MM.1S (cell line): Measurements from ENCODE around the gene PTPRN2.

ENCODE experiments used
- DNase-seq: peaks from one replicate; pipeline ENCODE4 v3.0.0-alpha.2; 2015
- H2AFZ ChIP-seq: fragments of 300-600 bp; sonication (generic); 2 replicates; pipeline ENCODE4 v1.6.0; 2016; ENCODE audit warnings: antibody characterized with exemption, low read length
- H3F3A ChIP-seq: fragments of 300-600 bp; sonication (generic); 2 replicates; pipeline ENCODE4 v1.6.1; 2016; ENCODE audit warnings: mild to moderate bottlenecking, antibody characterized with exemption, low read length, moderate library complexity, mixed read lengths; ENCODE audit not compliant: insufficient read depth
- H3K27ac ChIP-seq: fragments of 300-600 bp; sonication (generic); 2 replicates; pipeline ENCODE4 v1.5.1; 2016; ENCODE audit warnings: mild to moderate bottlenecking, low read length
- H3K27me3 ChIP-seq: fragments of 300-600 bp; sonication (generic); replicated peaks from 2 replicates; pipeline ENCODE4 v1.6.0; 2016; ENCODE audit warnings: low read length; ENCODE audit not compliant: insufficient read depth
- H3K36me3 ChIP-seq: fragments of 300-600 bp; sonication (generic); replicated peaks from 2 replicates; pipeline ENCODE4 v1.6.1; 2016; ENCODE audit warnings: mild to moderate bottlenecking, low read length, mixed read lengths; ENCODE audit not compliant: insufficient read depth
- H3K4me1 ChIP-seq: fragments of 300-600 bp; sonication (generic); 2 replicates; pipeline ENCODE4 v1.6.1; 2016; ENCODE audit warnings: low read length, mixed read lengths
- H3K4me2 ChIP-seq: fragments of 300-600 bp; sonication (generic); 2 replicates; pipeline ENCODE4 v1.6.0; 2016; ENCODE audit warnings: low read depth, low read length
- H3K4me3 ChIP-seq: fragments of 300-600 bp; sonication (generic); 2 replicates; pipeline ENCODE4 v1.5.1; 2016; ENCODE audit warnings: low read length, mixed read lengths
- H3K79me2 ChIP-seq: fragments of 300-600 bp; sonication (generic); 2 replicates; pipeline ENCODE4 v1.6.1; 2016; ENCODE audit warnings: mixed run types, low read length, mixed read lengths
- H3K9ac ChIP-seq: fragments of 300-600 bp; sonication (generic); 2 replicates; pipeline ENCODE4 v1.6.1; 2016; ENCODE audit warnings: low read length, mixed read lengths
- H3K9me2 ChIP-seq: fragments of 300-600 bp; sonication (generic); replicated peaks from 2 replicates; pipeline ENCODE4 v1.6.1; 2016; ENCODE audit warnings: mild to moderate bottlenecking, low read length, mixed read lengths; ENCODE audit not compliant: insufficient read depth
- H3K9me3 ChIP-seq: fragments of 300-600 bp; sonication (generic); replicated peaks from 2 replicates; pipeline ENCODE4 v1.6.1; 2016; ENCODE audit warnings: mild to moderate bottlenecking, low read length, mixed read lengths; ENCODE audit not compliant: insufficient read depth
- H4K20me1 ChIP-seq: fragments of 300-600 bp; sonication (generic); 2 replicates; pipeline ENCODE4 v1.6.1; 2016; ENCODE audit warnings: mild to moderate bottlenecking, low read length, moderate library complexity, mixed read lengths; ENCODE audit not compliant: insufficient read depth
- CTCF ChIP-seq: fragments of 300-600 bp; sonication (generic); IDR thresholded peaks from 2 replicates; pipeline ENCODE4 v1.5.1; 2016; ENCODE audit warnings: antibody characterized with exemption, low read length, mixed read lengths
- EZH2 ChIP-seq: fragments of 300-600 bp; sonication (generic); optimal IDR thresholded peaks from 2 replicates; pipeline ENCODE3; 2017; ENCODE audit warnings: low read depth, mild to moderate bottlenecking, antibody characterized with exemption, low read length, mixed read lengths
- EZH2phosphoT487 ChIP-seq: fragments of 300-600 bp; sonication (generic); IDR thresholded peaks from 2 replicates; pipeline ENCODE4 v1.6.1; 2018; ENCODE audit warnings: antibody characterized with exemption, low read length

Gene PTPRN2

GRCh38 chr7:157612664-157613561, 974.7 kb downstream of the PTPRN2 start:
- no peaks in the 10 kb centered on the region for H3K79me2 ChIP-seq
- TF ChIP-seq CTCF (no peak), EZH2 (no peak), EZH2phosphoT487 (no peak)
- H3K9ac ChIP-seq, result no peak overlapping the region
- no peak overlapping the region for H3K27ac ChIP-seq
- no peaks in the 10 kb centered on the region for H3K36me3 ChIP-seq
- no peak overlapping the region for H3K4me3 ChIP-seq
- no peak for DNase-seq
- H3K4me1 ChIP-seq, result no peaks in the 10 kb centered on the region
- H3K27me3 ChIP-seq, result peaks cover 92% of the 10 kb centered on the region
- no peak overlapping the region for H3K4me2 ChIP-seq
- H4K20me1 ChIP-seq, result no peaks in the 10 kb centered on the region
- H3K9me2 ChIP-seq, result no peaks in the 10 kb centered on the region
- H3K9me3 ChIP-seq, result no peaks in the 10 kb centered on the region
- H3F3A ChIP-seq, result no peaks in the 10 kb centered on the region
- H2AFZ ChIP-seq, result no peak overlapping the region

- no peaks in the 10 kb centered on the region for H3K9me3 ChIP-seq
- H3K4me2 ChIP-seq, result no peak overlapping the region
- no peak for TF ChIP-seq EZH2phosphoT487
- no peak for TF ChIP-seq CTCF
- TF ChIP-seq EZH2, result no peak
- H2AFZ ChIP-seq, result no peak overlapping the region
- no peaks in the 10 kb centered on the region for H4K20me1 ChIP-seq
- no peak overlapping the region for H3K9ac ChIP-seq
- H3K27ac ChIP-seq, result no peak overlapping the region
- H3K9me2 ChIP-seq, result no peaks in the 10 kb centered on the region
- H3K4me1 ChIP-seq, result no peaks in the 10 kb centered on the region
- H3K27me3 ChIP-seq, result peaks cover 93% of the 10 kb centered on the region
- no peaks in the 10 kb centered on the region for H3K79me2 ChIP-seq
- H3K4me3 ChIP-seq, result no peak overlapping the region
- H3F3A ChIP-seq, result no peaks in the 10 kb centered on the region
- H3K36me3 ChIP-seq, result no peaks in the 10 kb centered on the region
- DNase-seq, result no peak
Measured at GRCh38 chr7:157612009-157612663, 975.5 kb downstream of the PTPRN2 start.

- H3F3A ChIP-seq, result no peaks in the 10 kb centered on the region
- H3K79me2 ChIP-seq, result no peaks in the 10 kb centered on the region
- H3K27ac ChIP-seq, result no peak overlapping the region
- no peaks in the 10 kb centered on the region for H3K36me3 ChIP-seq
- H3K4me3 ChIP-seq, result no peak overlapping the region
- no peak for DNase-seq
- no peaks in the 10 kb centered on the region for H3K9me2 ChIP-seq
- H3K4me1 ChIP-seq, result no peaks in the 10 kb centered on the region
- H4K20me1 ChIP-seq, result no peaks in the 10 kb centered on the region
- TF ChIP-seq EZH2phosphoT487 (no peak), EZH2 (no peak), CTCF (no peak)
- H3K27me3 ChIP-seq, result peaks cover 94% of the 10 kb centered on the region
- H3K4me2 ChIP-seq, result no peak overlapping the region
- no peak overlapping the region for H2AFZ ChIP-seq
- H3K9ac ChIP-seq, result no peak overlapping the region
- H3K9me3 ChIP-seq, result no peaks in the 10 kb centered on the region
Measured at GRCh38 chr7:157611341-157611740, 976.3 kb downstream of the PTPRN2 start.
